HG03565 (cell line): Measurements from ENCODE around the gene MPPED1.

Source experiments
- ATAC-seq: cut with Tn5 transposase; IDR thresholded peaks from one replicate; pipeline ENCODE4 v1.9.1; 2021; ENCODE audit warnings: mild to moderate bottlenecking, moderate library complexity; ENCODE audit not compliant: unreplicated experiment

MPPED1 gene

GRCh38 chr22:43392385-43392989, 19.3 kb upstream of the MPPED1 start:
- no peak for ATAC-seq

GRCh38 chr22:43393132-43393843, 18.5 kb upstream of the MPPED1 start:
- ATAC-seq: no peak

- no peak for ATAC-seq
Measured at GRCh38 chr22:43393844-43394474, 17.9 kb upstream of the MPPED1 start.

- ATAC-seq: no peak
Measured at GRCh38 chr22:43395086-43395695, 16.6 kb upstream of the MPPED1 start.

GRCh38 chr22:43396321-43396933, 15.4 kb upstream of the MPPED1 start:
- ATAC-seq: no peak

- no peak for ATAC-seq
Measured at GRCh38 chr22:43396934-43397457, 14.8 kb upstream of the MPPED1 start.

- no peak for ATAC-seq
Measured at GRCh38 chr22:43397766-43398165, 14.0 kb upstream of the MPPED1 start.

- no peak for ATAC-seq
Measured at GRCh38 chr22:43398246-43398645, 13.6 kb upstream of the MPPED1 start.

GRCh38 chr22:43398910-43399309, 12.9 kb upstream of the MPPED1 start:
- no peak for ATAC-seq

GRCh38 chr22:43399338-43399979, 12.4 kb upstream of the MPPED1 start:
- ATAC-seq: no peak

GRCh38 chr22:43399980-43400358, 11.8 kb upstream of the MPPED1 start:
- no peak for ATAC-seq

- ATAC-seq: no peak
Measured at GRCh38 chr22:43400449-43400848, 11.4 kb upstream of the MPPED1 start.

- no peak for ATAC-seq
Measured at GRCh38 chr22:43401233-43401632, 10.6 kb upstream of the MPPED1 start.

GRCh38 chr22:43401661-43402060, 10.2 kb upstream of the MPPED1 start:
- ATAC-seq: no peak

GRCh38 chr22:43402128-43402527, 9.7 kb upstream of the MPPED1 start:
- no peak for ATAC-seq

GRCh38 chr22:43404673-43405385, 7.0 kb upstream of the MPPED1 start:
- ATAC-seq: no peak

- no peak for ATAC-seq
Measured at GRCh38 chr22:43406186-43406790, 5.5 kb upstream of the MPPED1 start.

GRCh38 chr22:43407591-43407990, 4.2 kb upstream of the MPPED1 start:
- no peak for ATAC-seq

- no peak for ATAC-seq
Measured at GRCh38 chr22:43408009-43408408, 3.8 kb upstream of the MPPED1 start.

- ATAC-seq: no peak
Measured at GRCh38 chr22:43409046-43409445, 2.8 kb upstream of the MPPED1 start.
